HG02571 (cell line): Measurements from ENCODE around the gene MRPL12.
"Not testable (repeated sequence)": the region's sequence is repeated elsewhere in the genome, so short reads cannot be mapped to it uniquely, and the experiment has no call there.

Experiments used
- ATAC-seq: cut with Tn5 transposase; IDR thresholded peaks from one replicate; pipeline ENCODE4 v1.9.1; 2021; ENCODE audit warnings: mild to moderate bottlenecking, moderate library complexity; ENCODE audit not compliant: unreplicated experiment

MRPL12 gene

DNA sequence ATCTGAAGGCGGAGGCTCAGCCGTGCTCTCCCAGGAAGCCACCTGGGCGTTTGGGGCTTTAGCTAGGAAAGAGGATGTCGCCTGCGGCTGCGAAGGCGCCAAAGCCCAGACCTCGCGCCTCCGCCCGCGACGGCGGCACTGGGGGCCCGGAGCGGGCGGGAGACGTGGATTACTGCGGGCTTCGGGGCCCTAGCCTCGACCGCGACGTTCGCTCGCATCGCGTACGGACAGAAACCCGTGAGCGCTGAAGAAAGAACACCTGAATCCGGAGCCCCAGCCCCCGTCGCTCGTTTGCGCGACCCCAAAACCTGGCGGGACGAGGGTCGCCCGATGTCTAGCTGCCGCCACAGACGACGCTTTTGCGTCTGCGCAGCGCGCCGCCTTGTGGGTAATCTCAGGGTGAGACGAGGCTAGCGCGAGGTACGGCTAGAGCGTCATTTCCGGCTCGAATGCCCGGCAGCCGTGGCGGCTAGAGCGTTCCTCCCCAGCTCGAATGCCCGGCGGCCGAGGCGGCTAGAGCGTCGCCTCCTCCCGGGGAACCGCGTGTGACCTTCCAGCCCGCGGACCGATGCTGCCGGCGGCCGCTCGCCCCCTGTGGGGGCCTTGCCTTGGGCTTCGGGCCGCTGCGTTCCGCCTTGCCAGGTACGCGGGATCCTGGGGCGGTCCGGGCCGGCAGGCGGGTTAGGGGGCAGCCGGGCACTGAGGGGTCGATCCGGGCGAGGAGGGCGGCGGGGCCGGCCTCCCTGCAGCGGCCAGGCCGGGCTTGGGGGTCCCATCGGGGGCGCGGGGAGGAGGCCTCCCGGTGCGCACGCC is at the start of gene MRPL12:
Gene MRPL12, plus strand, starts transcription at position 434 of the 813 bp plus-strand sequence. Its CDS starts 135 bp downstream, at position 569.
- ATAC-seq, result peak; percentile 76

DNA sequence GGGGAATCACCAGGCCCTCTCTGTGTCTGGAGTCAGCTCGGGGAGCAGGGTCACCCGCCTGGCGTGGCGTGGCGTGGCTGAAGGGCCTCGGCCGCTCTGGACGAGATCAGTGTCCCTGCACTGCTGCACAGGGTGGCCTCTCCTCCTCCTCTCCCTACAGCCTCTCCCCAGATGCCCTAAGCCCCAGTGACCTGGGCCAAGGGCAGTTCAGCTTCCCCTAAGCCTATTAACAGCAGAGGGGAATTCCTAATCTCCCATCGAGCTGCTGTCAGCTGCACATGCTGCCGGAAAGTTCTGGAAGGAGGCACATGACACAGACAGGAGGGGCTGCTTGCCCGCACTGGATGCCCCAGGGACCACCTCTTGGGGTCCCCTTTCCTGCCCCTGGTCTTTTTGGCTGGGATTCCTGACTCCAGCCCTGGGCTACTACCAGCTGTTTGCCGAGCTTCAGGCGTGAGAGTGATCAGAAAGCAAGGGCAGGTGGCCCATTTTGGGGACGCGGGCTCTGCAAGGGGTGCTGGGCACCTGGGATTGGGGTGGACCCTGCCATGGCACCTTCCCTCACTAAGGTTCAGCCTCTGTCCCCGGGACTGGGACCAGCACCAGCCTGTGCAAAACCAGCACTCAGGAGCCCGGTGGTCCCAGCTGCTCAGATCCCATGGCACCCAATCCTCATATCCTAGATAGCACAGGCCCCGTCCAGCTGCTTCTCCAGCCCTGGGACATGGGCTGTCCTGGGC is 47.6 kb upstream of the MRPL12 start:
- ATAC-seq, result no peak

DNA sequence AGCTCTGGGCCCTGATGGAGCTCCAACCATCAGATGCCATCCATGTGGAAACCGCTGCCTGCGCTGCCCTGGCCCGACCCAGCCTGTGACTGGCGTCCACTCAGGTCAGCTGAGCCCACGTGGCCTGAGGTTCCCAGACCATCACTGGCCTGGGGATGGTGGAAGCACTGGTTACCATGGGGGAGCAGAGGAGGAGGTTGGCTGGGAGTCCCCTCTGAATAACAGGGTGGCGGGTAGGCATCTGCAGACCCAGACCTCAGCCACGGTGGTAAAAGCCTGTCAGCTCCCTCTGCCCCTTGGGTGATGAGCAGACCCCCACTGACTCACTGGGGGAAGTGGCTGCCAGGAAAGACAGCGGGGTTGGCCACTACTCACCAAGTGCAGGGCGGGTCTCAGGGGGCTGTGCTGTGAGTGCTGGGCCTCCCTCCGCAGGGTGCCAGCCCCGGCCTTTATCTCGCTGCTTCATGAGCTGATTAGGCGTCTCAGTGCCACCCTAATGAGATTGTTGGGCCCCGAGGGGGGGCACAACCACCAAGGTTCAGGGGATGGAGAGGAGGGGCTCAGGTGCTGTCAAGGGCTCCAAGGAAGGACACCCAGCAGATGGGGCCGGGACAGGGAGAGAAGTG is 46.9 kb upstream of the MRPL12 start, which contains the start of gene PDE6G:
Gene PDE6G, minus strand, starts transcription at position 425 of the 626 bp plus-strand sequence. CDS start 3,237 bp downstream, outside the sequence.
- ATAC-seq, result no peak

GRCh38 chr17:81656835-81657234 is 46.3 kb upstream of the MRPL12 start:
- ATAC-seq, result no peak

DNA sequence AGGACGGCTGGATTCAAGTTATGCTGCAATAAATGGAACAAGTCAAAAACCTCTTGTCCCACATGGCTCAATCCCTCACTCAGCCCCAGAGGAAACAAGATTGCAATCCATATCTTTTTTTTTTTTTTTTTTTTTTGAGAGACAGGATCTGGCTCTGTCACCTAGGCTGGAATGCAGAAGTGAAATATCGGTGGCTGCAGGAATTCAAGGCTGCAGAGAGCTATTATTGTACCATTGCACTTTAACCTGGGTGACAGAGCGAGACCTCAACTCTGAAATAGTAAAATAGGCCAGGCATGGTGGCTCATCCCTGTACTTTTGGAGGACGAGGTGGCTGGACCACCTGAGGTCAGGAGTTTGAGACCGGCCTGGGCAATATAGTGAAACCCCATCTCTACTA is 44.1 kb upstream of the MRPL12 start:
- no peak for ATAC-seq

DNA sequence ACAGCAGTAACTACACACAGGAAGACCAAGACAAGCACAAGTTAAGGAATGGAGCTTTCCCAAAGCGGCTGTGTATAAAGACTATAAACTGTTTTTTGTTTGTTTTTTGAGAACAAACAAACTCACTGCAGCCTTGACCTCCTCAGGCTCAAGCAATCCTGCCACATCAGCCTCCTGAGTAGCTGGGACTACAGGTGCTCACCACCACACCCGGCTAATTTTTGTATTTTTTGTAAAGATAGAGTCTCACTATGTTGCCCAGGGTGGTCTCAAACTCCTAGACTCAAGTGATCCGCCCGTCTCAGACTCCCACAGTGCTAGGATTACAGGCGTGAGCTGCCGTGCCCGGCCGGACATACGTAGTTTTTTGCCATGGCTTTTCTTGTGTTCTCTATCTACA is 42.7 kb upstream of the MRPL12 start:
- no peak for ATAC-seq

DNA sequence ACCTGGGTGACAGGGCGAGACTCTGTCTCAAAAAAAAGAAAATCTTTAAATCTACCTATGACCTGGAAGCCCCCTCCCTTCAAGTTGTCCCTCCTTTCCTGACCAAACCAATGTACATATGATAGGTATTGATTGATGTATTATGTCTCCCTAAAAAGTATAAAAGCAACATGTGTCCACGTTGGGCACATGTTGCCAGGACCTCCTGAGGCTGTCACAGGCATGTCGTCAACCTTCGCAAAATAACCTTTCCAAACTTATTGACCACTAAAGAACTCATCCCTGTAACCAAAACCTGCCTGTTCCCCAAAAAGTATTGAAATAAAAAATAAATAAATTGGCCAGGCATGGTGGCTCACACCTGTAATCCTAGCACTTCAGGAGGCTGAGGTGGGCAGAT is 41.2 kb upstream of the MRPL12 start:
- ATAC-seq, result no peak

GRCh38 chr17:81664051-81664470 is 39.1 kb upstream of the MRPL12 start:
- no peak for ATAC-seq

- no peak for ATAC-seq
Observed at GRCh38 chr17:81665205-81666091, 37.7 kb upstream of the MRPL12 start.

GRCh38 chr17:81666092-81666341 is 37.1 kb upstream of the MRPL12 start:
- peak; percentile 6 for ATAC-seq

- peak; percentile 91 for ATAC-seq
Observed at GRCh38 chr17:81666342-81667191, 36.6 kb upstream of the MRPL12 start, which contains the start of the genes CCDC137 and OXLD1. CCDC137 (plus strand) TSS chr17:81666737; CDS start chr17:81666767, 30 bp downstream. OXLD1 (minus strand) TSS chr17:81666605; CDS start chr17:81666577, 28 bp downstream.

DNA sequence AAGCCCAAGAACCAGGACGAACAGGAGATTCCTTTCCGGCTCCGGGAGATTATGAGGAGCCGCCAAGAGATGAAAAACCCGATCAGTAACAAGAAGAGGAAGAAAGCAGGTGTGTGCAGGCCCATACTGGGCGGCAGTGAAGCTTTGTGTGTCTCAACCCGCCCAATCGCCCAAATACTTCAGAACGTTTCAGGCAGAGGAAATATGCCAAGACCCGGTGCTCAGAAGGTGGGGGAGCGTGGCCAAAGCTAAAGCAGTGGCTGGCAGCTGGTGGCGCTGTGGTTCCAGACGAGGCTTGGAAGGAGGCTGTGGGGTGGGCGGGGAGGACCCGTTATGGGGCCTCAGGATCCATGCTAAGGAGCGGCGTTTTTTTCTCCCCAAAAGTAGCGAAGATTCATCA is 35.4 kb upstream of the MRPL12 start:
- no peak for ATAC-seq

- no peak for ATAC-seq
Observed at GRCh38 chr17:81672504-81672903, 30.7 kb upstream of the MRPL12 start.

DNA sequence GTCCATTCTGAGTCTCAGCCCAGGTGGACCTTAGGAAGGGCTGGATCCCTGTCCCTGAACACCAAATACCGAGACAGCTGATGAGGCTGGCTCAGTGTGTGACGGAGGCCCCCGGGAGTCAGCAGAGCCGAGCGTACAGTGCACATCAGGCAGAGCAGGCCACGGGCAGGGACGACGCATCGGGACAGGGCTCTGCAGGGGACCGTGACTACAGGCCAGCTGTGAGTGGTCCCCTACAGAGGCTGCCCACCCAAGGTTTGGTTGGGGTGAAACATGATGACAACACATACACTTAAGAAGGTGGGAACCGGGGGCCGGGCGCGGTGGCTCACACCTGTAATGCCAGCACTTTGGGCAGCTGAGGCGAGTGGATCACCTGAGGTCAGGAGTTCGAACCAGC is 30.2 kb upstream of the MRPL12 start:
- no peak for ATAC-seq

- ATAC-seq, result no peak
Observed at GRCh38 chr17:81673561-81674258, 29.5 kb upstream of the MRPL12 start.

- ATAC-seq, result not testable (repeated sequence)
Observed at GRCh38 chr17:81675515-81676221, 27.5 kb upstream of the MRPL12 start.

DNA sequence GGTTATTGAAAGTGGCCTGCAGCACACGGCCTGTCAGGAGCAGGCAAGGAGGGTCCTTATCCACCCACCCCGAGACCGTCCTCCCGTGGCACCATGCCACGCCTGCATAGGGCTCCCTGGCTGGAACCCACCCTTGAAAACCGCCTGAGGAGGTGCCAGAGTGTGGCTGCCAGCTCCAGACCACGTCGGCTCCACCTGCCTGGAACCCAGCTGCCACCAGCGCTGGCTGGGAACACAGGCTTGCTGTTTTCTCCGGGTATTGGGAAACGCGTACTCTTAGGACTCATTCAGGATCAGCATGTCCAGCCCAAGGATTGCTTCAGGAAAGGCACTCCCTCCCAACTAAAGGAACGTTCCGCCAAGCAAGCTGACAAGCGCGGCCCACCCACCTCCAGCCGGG is 26.3 kb upstream of the MRPL12 start:
- ATAC-seq, result no peak

- no peak for ATAC-seq
Observed at GRCh38 chr17:81680150-81680549, 23.0 kb upstream of the MRPL12 start.
